CD4-positive, alpha-beta T cell treated with Interleukin-6 at 100 ng/mL for 8 hours (primary cell): ENCODE data around the gene SMARCAL1.
"Not testable (repeated sequence)": the region's sequence is repeated elsewhere in the genome, so short reads cannot be mapped to it uniquely, and the experiment has no call there.

Source experiments
- DNase-seq: peaks from one replicate; pipeline ENCODE4 v3.0.0-alpha.2; 2020; ENCODE audit warnings: mixed read lengths, low spot score

SMARCAL1 gene

GRCh38 chr2:216502381-216503158, 90.3 kb downstream of the SMARCAL1 start:
- DNase-seq = no peak

DNA sequence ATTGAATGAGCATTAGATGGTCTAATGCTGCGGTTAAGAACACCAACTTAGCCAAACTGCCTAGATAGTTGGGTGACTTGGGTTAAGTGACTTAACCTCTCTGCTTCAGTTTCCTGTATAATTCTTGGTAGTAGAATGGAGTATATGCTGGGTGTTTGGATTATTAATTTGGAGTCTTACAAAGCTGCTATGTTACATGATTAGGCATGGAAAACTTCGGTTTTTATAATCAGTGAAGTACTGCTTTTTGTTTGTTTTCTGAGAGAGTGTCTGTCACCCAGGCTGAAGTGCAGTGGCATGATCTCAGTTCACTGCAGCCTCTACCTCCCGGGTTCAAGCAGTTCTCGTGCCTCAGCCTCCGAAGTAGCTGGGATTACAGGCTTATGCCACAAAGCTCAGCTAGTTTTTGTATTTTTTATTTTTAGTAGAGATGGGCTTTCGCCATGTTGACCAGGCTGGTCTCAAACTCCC, 90.9 kb downstream of the SMARCAL1 start:
- DNase-seq = no peak

DNA sequence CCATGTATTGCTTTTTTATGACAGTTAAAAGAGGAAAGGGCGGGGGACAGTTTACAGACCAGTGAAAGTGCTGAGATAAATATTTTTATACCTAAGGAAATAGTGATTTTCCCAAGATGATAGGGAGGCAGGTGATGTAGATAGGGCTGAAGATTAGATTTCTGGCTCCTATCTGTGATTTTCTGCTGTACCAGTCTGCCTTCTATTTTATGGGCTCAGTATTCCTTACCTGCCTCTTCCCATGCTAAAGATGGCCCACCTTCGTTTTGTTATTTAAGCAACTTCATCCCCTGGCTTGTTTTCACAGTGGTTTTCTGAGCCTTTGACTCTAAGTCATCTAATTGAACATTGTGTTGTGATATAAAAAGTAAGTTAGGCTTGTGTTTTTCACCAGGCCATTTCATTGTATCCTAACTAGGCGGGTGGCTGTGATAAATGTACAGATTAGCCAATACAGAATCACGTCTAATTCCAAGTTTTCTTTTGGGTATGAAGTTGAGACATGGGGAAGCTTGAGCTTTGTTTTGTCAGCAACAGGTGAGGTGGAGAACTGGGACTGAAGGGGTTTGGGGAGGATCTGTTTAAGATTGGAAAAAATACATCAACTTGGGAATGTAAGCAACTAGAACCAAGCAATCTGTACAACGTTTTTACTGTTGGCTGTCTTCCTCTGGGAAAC, 91.6 kb downstream of the SMARCAL1 start:
- DNase-seq = no peak

DNA sequence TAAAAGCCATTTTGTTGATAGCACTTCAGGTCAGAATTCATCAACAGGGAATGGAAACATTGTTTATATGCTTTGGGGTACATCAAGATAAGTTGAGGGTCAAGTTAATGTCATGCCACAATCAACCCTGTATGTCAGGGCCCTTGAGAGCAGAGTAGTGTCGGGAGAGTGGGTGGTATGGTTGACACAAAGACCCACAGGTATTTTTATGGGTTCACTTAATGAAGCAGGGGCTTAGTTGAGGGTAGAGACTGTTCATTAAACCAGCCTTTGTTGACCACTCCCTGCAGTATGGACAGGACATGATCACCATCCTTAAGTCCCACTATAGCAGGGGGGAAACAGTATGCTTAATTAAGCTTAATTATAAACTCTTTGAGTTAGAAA, 92.1 kb downstream of the SMARCAL1 start:
- no peak for DNase-seq

DNA sequence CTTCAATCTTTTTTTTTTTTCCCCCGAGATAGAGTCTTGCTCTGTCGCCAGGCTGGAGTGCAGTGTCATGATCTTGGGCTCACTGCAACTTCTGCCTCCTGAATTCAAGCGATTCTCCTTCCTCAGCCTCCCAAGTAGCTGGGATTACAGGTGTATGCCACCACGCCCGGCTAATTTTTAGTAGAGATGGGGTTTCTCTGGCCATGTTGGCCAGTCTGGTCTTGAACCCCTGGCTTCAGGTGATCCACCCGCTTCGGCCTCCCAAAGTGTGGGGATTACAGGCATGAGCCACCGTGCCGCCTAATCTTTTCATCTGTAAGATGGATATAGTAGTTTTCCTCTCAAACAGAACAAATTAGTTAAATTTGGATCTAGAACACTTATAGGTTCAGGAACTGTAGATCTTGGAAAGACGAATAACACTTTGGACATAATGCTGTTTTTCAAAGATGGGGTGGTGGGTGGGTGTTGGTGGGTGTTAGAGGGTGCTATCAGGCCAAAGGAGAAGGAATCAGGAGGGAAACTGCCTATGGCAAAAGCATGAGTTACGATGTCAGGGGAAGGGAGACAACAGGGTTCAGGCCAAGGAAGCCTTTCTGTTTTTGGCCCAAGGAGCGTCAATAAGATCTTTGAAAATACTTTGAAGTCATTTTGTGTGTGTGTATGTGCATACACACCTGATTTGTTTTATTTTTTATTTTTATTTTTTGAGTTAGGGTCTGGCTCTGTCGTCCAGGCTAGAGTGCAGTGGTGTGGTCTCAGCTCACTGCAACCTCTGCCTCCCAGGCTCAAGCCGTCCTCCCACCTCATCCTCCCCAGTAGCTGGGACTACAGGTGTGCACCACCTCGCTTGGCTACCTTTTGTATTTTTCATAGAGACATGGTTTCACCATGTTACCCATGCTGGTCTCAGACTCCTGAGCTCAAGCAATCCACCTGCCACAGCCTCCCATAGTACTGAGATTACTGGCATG, 93.1 kb downstream of the SMARCAL1 start:
- DNase-seq = no peak

DNA sequence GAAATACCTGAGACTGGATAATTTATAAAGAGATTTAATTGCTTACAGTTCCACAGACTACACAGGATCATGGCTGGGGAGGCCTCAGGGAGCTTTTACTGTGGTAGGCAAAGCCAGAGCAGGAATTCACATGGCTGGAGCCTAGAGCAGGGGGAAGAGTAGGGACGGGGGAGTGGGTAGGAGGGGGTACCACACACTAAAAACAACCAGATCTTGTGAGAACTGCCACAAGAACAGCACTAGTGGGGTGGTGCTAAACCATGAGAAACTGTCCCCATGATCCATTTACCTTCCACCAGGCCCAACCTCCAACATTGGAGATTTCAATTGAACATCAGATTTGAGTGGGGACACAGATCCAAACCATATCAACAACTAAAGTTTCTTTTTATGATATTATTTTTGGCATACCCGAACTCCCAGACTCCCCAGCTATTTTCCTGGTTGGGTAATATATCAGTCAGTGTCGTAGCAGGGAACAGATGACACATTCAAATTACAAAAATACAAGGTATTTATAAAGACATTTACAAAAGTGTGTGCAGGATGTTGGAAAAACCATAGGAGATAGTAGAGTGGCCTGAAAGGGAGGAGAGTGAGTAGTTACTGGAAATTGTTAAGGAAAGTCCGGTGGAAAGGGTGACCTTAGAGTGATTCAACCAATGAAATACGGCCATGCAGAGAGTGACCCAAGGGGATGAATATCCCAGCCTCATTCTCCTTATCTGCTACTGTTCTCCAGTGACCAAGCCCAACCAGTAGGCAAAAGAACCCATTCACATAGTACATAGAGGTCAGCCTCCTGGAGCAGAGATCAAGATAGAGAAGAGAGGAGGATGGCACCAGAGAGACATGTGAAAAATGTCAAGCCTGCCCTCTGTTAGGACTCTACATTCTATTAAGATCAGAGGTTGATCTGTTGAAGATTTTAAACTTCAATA, 95.2 kb downstream of the SMARCAL1 start:
- DNase-seq = no peak

DNA sequence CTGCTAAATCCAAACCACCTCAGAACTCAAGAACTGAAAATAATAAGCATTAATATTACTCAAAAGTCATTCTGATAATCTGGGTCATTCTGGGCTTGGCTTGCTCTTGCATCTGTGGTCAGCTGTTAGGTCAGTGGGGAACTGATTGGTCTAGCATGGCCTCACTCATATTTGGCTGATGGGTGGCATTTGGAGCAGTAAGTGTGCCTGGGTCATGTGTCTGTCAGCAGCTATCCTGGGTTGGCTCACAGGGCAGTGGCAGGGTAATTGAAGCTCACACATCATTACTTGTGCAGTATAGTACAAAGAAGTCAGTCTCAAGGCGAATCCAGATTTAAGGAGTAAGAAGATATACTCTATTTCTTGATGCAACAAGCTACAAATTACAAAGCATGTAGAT, 95.9 kb downstream of the SMARCAL1 start:
- no peak for DNase-seq

GRCh38 chr2:216516730-216517350, 104.6 kb downstream of the SMARCAL1 start:
- DNase-seq = no peak

DNA sequence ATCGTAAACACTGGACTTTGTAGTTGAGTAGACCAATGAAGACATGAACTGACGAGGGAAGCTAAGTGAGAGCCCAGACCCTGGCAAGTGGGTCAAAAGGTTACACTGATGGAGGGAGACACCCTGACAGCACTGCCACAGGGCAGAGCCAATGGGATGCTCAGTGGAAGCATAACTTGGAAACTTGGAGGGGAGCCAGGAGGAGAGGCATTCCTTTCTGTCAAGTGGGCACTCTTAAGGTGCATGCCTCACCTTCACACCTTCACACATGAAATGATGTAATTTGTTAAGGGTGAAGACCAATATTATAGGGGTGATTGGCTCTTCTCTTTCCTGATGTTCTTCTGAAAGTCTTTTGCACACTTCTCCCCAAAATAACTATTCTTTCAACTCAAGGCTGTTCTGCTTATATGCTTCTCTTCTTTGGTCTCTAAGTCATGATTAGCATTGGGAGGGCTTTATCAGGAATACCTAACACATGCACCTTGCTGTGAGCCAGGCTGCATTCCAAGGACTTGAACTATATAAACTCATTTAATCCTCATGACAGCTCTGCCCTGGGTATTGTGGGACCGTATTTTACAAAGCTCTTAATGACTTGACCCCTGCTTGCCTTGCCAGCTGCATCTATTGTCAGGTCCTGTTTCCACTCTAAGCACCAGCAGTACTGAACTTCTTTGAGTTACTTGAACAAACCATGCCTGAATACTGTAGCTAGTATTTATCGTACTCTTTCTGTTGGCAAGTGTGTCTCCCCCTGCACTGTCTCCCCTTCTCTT, 105.4 kb downstream of the SMARCAL1 start:
- DNase-seq = no peak

DNA sequence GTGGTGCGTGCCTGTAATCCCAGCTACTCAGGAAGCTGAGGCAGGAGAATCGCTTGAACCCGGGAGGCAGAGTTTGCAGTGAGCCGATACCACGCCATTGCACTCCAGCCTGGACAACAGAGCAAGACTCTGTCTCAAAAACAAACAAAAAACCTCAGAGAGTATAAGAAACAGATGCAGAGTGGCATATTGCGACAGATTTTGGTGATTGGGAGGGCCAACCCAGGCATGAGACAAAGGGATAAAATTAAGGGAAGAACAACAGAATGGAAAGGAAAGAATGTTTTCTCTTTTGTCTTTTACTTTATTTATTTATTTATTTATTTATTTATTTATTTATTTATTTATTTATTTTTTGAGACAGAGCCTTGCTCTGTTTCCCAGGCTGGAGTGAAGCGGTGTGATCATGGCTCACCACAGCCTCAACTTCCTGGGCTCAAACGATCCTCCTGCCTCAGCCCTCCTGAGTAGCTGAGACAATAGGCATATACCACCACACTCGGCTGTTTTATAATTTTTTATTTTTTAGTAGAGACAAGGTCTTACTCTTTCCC, 106.4 kb downstream of the SMARCAL1 start:
- not testable (repeated sequence) for DNase-seq

- DNase-seq = peak; percentile 34
Measured at GRCh38 chr2:216519154-216519762, 107.0 kb downstream of the SMARCAL1 start.

DNA sequence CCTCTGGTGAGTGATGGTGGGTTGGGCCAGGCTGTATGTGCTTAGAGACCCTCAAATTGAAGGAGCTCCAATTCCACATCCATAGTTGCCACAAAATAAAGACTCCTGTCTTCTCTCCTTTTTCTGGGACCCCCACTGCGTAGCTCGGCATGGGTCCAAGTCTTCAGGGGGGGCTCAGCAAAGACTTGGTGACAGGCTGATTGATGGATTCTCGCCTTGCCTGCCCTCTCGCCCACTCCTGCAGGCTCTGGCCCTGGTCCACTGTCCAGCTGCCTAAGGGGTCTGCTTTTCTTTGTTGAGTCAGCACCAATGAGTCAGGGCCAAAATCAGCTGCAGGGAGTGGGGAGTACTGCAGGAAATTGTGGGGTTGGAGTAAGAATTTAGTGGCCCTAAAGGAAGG, 107.8 kb downstream of the SMARCAL1 start:
- no peak for DNase-seq

- DNase-seq = no peak
Measured at GRCh38 chr2:216522892-216523502, 110.7 kb downstream of the SMARCAL1 start.

GRCh38 chr2:216525972-216526371, 113.7 kb downstream of the SMARCAL1 start:
- DNase-seq = no peak

DNA sequence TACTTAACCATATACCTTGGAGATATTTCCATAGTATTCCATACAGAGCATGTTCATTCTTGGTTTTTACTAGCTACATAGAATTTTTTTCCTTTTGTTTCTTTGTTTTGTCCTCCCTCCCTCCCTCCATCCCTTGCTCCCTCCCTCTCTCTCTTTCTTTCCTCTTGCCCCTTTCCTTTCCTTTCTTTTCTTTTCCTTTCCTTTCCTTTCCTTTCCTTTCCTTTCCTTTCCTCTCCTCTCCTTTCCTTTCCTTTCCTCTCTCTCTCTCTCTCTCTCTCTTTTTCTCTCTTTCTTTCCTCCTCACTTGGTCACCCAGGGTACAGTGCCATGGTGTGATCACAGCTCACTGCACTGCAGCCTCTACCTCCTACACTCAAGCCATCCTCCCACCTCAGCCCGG, 114.7 kb downstream of the SMARCAL1 start:
- DNase-seq = no peak

DNA sequence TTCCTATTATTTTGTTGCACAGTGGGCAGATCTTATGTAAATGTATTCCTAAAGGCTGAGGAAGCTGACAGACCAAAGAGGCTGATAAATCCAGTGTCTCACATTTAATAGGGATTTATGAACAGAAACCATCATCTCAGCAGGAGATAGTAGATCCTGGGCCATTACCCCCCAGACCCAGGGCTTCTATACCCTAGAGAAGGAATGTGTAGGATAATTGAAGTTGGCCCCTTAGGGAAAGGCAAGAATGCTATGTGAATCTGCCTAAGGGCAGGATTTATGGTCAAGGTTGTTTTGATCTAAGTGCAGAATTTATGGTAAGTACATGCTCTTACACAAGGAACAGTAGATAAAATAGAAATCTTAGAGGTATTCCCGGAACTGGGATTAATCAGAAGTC, 115.3 kb downstream of the SMARCAL1 start:
- no peak for DNase-seq

GRCh38 chr2:216532562-216532961, 120.3 kb downstream of the SMARCAL1 start:
- no peak for DNase-seq
